ENCODE measurements around the gene ATR. TPM values are rescaled to one million over a fixed set of nuclear protein-coding genes. Genes with fewer than 3 reads are reported as not detected.
"Not testable (repeated sequence)": the region's sequence is repeated elsewhere in the genome, so short reads cannot be mapped to it uniquely, and the experiment has no call there.

The ATR gene
- total RNA-seq, 2 donors from 2014 or later: 18.2 to 18.8 TPM

GRCh38 chr3:142595951-142596725 is 17.6 kb upstream of the ATR start, which contains the start of gene PLS1:
Gene PLS1, plus strand, starts transcription at chr3:142596393. Its CDS starts 67,845 bp downstream, at chr3:142664238.
- TF ChIP-seq CTCF (IDR thresholded peaks at IDR 0.05): peak in 4 of 7 experiments; percentile 26 to 36 (median 32)
- TF ChIP-seq POLR2A (IDR thresholded peaks at IDR 0.05): peak; percentile 77 to 93 (median 90)
- 0 to 1% methylated on average over 29 to 55 of the region's 56 CpGs for WGBS, 2 donors
- H3K27me3 ChIP-seq: no peaks in the 10 kb centered on the region
- DNase-seq (peak; percentile 90 to 92 (median 91)), ATAC-seq (peak; percentile 94)
- H3K36me3 ChIP-seq (replicated peaks in 1 of 2; ENCODE audit: insufficient read depth in 1 of 2, low read depth in 2 of 2): no peaks in the 10 kb centered on the region
- peaks cover 26% of the 10 kb centered on the region for H3K4me1 ChIP-seq
- peak within 1 kb of the TSS; percentile 19 to 85 for H3K4me3 ChIP-seq
- no peaks in the 10 kb centered on the region for H3K9me3 ChIP-seq
- intact Hi-C loops (cut with DNase I): no loop called here
- H3K27ac ChIP-seq: peak within 1 kb of the TSS; percentile 82 to 93 (median 86)

GRCh38 chr3:142595581-142595950 is 17.0 kb upstream of the ATR start:
- DNase-seq: peak; percentile 34 to 56 (median 47)
- Histone ChIP-seq H3K27ac (peak overlapping the region; percentile 82 to 93 (median 86)), H3K4me3 (peak overlapping the region in 1 of 2 donors; percentile 85), H3K36me3 (replicated peaks in 1 of 2; ENCODE audit: insufficient read depth in 1 of 2, low read depth in 2 of 2) (no peaks in the 10 kb centered on the region), H3K4me1 (peaks cover 26% of the 10 kb centered on the region), H3K27me3 (no peaks in the 10 kb centered on the region), H3K9me3 (no peaks in the 10 kb centered on the region)
- intact Hi-C loops (cut with DNase I): no loop called here
- peak; percentile 64 for ATAC-seq
- WGBS, 2 donors: 5 to 8% methylated on average over 7 of the region's 7 CpGs
- no peak for TF ChIP-seq CTCF (IDR thresholded peaks at IDR 0.05)
- TF ChIP-seq POLR2A (IDR thresholded peaks at IDR 0.05): no peak

- TF ChIP-seq POLR2A (IDR thresholded peaks at IDR 0.05) (no peak), CTCF (IDR thresholded peaks at IDR 0.05) (no peak)
- Histone ChIP-seq H3K4me1 (peaks cover 26% of the 10 kb centered on the region), H3K4me3 (no peak overlapping the region), H3K9me3 (no peaks in the 10 kb centered on the region), H3K27me3 (no peaks in the 10 kb centered on the region), H3K27ac (peak overlapping the region; percentile 82 to 93 (median 86)), H3K36me3 (replicated peaks in 1 of 2; ENCODE audit: insufficient read depth in 1 of 2, low read depth in 2 of 2) (no peaks in the 10 kb centered on the region)
- no peak for DNase-seq
- no peak for ATAC-seq
- WGBS, 2 donors: 3 to 9% methylated on average over 1 of the region's 1 CpG
- intact Hi-C loops (cut with DNase I): no loop called here
Observed at GRCh38 chr3:142595141-142595540, 16.6 kb upstream of the ATR start.

- 91 to 94% methylated on average over 7 of the region's 7 CpGs for WGBS, 2 donors
- H3K27ac ChIP-seq; H3K4me3 ChIP-seq; intact Hi-C loops (cut with DNase I); H3K27me3 ChIP-seq; H3K9me3 ChIP-seq; ATAC-seq; H3K36me3 ChIP-seq (replicated peaks in 1 of 2; ENCODE audit: insufficient read depth in 1 of 2, low read depth in 2 of 2); DNase-seq: not testable (repeated sequence)
- H3K4me1 ChIP-seq: peaks cover 14% of the 10 kb centered on the region
Observed at GRCh38 chr3:142592268-142592667, 13.7 kb upstream of the ATR start.

- no peak overlapping the region for H3K27ac ChIP-seq
- no peak for ATAC-seq
- no peaks in the 10 kb centered on the region for H3K4me1 ChIP-seq
- no peak overlapping the region for H3K4me3 ChIP-seq
- no peaks in the 10 kb centered on the region for H3K27me3 ChIP-seq
- H3K9me3 ChIP-seq: no peaks in the 10 kb centered on the region
- intact Hi-C loops (cut with DNase I): no loop called here
- H3K36me3 ChIP-seq (replicated peaks in 1 of 2; ENCODE audit: insufficient read depth in 1 of 2, low read depth in 2 of 2): no peaks in the 10 kb centered on the region
- TF ChIP-seq POLR2A (IDR thresholded peaks at IDR 0.05): no peak
- TF ChIP-seq CTCF (IDR thresholded peaks at IDR 0.05): no peak
- no peak for DNase-seq
- WGBS, 2 donors: 78 to 89% methylated on average over 1 of the region's 1 CpG
Observed at GRCh38 chr3:142588703-142589102, 10.2 kb upstream of the ATR start.

Measured in body of pancreas (tissue), 4 donors.